PC-3 (cell line): ENCODE data around the gene AK8.

ENCODE experiments used
- EZH2phosphoT487 ChIP-seq: fragments of 300-600 bp; sonication (generic); IDR thresholded peaks from 2 replicates; pipeline ENCODE4 v1.6.1; 2018; ENCODE audit warnings: mild to moderate bottlenecking, antibody characterized with exemption, low read length, borderline replicate concordance
- TF ChIP-seq, protein P1 (sequence below): fragments of 300-600 bp; sonication (generic); conservative IDR thresholded peaks from 2 replicates; pipeline ENCODE4 v1.5.1; 2017; ENCODE audit warnings: antibody characterized with exemption, low read depth, mild to moderate bottlenecking, low read length

DNA sequence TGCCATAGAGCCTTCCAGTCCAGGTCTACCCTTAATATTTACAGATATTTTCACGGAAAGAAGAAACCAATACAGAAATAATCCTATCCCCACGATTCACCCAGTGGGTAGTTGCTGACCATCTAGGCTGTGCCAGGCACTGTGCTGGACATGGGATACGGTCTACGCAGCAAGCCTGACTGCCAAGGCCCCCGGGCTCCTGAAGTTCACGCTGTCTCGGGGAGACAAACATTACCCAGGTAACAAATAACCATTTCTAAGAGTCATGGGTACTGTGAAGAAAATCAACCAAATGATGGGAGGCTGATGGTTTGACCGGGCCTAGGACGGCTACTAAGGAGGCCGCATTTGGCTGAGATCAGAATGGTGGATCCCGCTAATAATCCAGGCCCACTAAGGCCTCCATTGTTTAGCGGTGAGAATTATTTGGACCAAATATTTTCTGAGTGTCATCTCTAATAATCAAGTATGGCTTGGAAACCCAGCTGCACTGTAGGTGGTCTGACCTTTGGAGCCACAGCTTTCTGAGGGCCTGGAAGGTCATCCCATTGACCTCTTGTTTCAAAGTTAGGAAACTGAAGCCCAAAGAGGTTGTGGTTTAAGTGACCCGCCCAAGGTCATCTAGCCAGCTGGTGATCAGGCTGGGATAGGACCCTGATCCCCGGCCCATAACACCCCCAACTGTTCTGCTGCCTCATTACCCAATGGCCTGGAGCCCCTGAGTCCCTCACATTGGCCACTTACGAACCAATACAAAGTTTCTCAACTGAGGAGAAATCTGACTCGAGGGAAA is 82.4 kb downstream of the AK8 start:
- TF ChIP-seq, protein P1, sequence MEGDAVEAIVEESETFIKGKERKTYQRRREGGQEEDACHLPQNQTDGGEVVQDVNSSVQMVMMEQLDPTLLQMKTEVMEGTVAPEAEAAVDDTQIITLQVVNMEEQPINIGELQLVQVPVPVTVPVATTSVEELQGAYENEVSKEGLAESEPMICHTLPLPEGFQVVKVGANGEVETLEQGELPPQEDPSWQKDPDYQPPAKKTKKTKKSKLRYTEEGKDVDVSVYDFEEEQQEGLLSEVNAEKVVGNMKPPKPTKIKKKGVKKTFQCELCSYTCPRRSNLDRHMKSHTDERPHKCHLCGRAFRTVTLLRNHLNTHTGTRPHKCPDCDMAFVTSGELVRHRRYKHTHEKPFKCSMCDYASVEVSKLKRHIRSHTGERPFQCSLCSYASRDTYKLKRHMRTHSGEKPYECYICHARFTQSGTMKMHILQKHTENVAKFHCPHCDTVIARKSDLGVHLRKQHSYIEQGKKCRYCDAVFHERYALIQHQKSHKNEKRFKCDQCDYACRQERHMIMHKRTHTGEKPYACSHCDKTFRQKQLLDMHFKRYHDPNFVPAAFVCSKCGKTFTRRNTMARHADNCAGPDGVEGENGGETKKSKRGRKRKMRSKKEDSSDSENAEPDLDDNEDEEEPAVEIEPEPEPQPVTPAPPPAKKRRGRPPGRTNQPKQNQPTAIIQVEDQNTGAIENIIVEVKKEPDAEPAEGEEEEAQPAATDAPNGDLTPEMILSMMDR, result no peak
- no peak for TF ChIP-seq EZH2phosphoT487
